ENCODE data around the gene KLHL17. TPM values are rescaled to one million over a fixed set of nuclear protein-coding genes. Genes with fewer than 3 reads are reported as not detected.
A peak's percentile ranks its signal among the peaks of the same experiment; 100 is the strongest.

Gene KLHL17
- total and polyA plus RNA-seq, 9 of the 15 experiments (the other 6 are each of a cell fraction or from before 2014, with no cell fraction given) = 0.14 to 84.8 (median 13.0) TPM

DNA sequence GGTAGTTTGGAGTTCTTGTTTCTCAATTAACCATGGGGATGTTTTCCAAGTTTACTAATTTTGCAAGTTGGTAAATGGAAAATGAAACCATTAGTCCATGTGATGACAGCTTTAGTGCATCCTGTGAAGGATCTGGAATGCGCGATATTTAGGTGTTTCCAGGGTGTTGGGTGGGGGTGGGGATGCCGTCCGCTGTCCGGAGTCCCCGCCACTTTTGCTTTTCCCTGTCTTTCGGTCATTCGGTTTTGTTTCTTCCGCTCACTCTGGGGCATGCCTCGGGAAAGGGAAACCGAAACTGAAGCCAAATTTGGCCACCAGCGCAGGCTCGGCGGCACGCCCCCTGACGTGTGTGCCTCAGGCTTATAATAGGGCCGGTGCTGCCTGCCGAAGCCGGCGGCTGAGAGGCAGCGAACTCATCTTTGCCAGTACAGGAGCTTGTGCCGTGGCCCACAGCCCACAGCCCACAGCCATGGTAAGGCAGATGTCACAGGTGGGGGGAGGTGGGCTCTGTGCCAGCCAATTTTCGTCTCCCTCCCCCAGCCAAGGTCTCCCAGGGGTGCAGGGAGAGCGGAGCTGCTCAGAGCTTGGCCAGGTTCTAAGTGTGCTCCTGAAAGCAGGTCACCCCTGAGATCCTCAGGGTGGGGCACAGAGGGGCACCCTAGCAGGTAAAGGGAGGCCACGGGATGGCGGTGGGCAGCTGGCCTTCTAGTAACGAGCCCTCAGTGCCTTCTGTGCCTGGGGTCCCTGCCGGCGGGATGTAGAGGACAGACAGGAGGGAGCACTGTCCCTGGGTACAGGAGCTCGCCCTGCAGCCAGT, 52.9 kb downstream of the KLHL17 start, which contains the start of gene ISG15 (continued):
- TF ChIP-seq, protein P1, sequence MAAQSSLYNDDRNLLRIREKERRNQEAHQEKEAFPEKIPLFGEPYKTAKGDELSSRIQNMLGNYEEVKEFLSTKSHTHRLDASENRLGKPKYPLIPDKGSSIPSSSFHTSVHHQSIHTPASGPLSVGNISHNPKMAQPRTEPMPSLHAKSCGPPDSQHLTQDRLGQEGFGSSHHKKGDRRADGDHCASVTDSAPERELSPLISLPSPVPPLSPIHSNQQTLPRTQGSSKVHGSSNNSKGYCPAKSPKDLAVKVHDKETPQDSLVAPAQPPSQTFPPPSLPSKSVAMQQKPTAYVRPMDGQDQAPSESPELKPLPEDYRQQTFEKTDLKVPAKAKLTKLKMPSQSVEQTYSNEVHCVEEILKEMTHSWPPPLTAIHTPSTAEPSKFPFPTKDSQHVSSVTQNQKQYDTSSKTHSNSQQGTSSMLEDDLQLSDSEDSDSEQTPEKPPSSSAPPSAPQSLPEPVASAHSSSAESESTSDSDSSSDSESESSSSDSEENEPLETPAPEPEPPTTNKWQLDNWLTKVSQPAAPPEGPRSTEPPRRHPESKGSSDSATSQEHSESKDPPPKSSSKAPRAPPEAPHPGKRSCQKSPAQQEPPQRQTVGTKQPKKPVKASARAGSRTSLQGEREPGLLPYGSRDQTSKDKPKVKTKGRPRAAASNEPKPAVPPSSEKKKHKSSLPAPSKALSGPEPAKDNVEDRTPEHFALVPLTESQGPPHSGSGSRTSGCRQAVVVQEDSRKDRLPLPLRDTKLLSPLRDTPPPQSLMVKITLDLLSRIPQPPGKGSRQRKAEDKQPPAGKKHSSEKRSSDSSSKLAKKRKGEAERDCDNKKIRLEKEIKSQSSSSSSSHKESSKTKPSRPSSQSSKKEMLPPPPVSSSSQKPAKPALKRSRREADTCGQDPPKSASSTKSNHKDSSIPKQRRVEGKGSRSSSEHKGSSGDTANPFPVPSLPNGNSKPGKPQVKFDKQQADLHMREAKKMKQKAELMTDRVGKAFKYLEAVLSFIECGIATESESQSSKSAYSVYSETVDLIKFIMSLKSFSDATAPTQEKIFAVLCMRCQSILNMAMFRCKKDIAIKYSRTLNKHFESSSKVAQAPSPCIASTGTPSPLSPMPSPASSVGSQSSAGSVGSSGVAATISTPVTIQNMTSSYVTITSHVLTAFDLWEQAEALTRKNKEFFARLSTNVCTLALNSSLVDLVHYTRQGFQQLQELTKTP (IDR thresholded peaks at IDR 0.05; ENCODE audit: low read depth in 1 of 2, partially characterized antibody in 2 of 2) = no peak
- TF ChIP-seq BCOR (IDR thresholded peaks at IDR 0.05) (no peak), XRCC4 (IDR thresholded peaks at IDR 0.05; ENCODE audit: extremely low read depth, insufficient read depth, insufficient read length) (no peak), HSF4 (CRISPR knock-in tag; IDR thresholded peaks at IDR 0.05; ENCODE audit: borderline replicate concordance) (no peak), STAT5A (IDR thresholded peaks at IDR 0.05; ENCODE audit: borderline replicate concordance, low read length) (peak; percentile 20; the same call in 1 of the 2 replicates), ZNF212 (CRISPR knock-in tag; IDR thresholded peaks at IDR 0.05) (no peak), ZFX (CRISPR knock-in tag; IDR thresholded peaks at IDR 0.05) (peak; percentile 73), ZNF444 (CRISPR knock-in tag; IDR thresholded peaks at IDR 0.05) (no peak)
- TF ChIP-seq, protein P2, sequence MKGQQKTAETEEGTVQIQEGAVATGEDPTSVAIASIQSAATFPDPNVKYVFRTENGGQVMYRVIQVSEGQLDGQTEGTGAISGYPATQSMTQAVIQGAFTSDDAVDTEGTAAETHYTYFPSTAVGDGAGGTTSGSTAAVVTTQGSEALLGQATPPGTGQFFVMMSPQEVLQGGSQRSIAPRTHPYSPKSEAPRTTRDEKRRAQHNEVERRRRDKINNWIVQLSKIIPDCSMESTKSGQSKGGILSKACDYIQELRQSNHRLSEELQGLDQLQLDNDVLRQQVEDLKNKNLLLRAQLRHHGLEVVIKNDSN (CRISPR knock-in tag; IDR thresholded peaks at IDR 0.05) = peak; percentile 60
- TF ChIP-seq, protein P3, sequence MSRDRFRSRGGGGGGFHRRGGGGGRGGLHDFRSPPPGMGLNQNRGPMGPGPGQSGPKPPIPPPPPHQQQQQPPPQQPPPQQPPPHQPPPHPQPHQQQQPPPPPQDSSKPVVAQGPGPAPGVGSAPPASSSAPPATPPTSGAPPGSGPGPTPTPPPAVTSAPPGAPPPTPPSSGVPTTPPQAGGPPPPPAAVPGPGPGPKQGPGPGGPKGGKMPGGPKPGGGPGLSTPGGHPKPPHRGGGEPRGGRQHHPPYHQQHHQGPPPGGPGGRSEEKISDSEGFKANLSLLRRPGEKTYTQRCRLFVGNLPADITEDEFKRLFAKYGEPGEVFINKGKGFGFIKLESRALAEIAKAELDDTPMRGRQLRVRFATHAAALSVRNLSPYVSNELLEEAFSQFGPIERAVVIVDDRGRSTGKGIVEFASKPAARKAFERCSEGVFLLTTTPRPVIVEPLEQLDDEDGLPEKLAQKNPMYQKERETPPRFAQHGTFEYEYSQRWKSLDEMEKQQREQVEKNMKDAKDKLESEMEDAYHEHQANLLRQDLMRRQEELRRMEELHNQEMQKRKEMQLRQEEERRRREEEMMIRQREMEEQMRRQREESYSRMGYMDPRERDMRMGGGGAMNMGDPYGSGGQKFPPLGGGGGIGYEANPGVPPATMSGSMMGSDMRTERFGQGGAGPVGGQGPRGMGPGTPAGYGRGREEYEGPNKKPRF (IDR thresholded peaks at IDR 0.05; ENCODE audit: low read depth, low read length) = no peak
- TF ChIP-seq, protein P4, sequence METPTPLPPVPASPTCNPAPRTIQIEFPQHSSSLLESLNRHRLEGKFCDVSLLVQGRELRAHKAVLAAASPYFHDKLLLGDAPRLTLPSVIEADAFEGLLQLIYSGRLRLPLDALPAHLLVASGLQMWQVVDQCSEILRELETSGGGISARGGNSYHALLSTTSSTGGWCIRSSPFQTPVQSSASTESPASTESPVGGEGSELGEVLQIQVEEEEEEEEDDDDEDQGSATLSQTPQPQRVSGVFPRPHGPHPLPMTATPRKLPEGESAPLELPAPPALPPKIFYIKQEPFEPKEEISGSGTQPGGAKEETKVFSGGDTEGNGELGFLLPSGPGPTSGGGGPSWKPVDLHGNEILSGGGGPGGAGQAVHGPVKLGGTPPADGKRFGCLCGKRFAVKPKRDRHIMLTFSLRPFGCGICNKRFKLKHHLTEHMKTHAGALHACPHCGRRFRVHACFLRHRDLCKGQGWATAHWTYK (CRISPR knock-in tag; IDR thresholded peaks at IDR 0.05) = no peak
- TF ChIP-seq, protein P5, sequence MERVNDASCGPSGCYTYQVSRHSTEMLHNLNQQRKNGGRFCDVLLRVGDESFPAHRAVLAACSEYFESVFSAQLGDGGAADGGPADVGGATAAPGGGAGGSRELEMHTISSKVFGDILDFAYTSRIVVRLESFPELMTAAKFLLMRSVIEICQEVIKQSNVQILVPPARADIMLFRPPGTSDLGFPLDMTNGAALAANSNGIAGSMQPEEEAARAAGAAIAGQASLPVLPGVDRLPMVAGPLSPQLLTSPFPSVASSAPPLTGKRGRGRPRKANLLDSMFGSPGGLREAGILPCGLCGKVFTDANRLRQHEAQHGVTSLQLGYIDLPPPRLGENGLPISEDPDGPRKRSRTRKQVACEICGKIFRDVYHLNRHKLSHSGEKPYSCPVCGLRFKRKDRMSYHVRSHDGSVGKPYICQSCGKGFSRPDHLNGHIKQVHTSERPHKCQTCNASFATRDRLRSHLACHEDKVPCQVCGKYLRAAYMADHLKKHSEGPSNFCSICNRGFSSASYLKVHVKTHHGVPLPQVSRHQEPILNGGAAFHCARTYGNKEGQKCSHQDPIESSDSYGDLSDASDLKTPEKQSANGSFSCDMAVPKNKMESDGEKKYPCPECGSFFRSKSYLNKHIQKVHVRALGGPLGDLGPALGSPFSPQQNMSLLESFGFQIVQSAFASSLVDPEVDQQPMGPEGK (CRISPR knock-in tag; IDR thresholded peaks at IDR 0.05; ENCODE audit: borderline replicate concordance) = no peak
- TF ChIP-seq, protein P6, sequence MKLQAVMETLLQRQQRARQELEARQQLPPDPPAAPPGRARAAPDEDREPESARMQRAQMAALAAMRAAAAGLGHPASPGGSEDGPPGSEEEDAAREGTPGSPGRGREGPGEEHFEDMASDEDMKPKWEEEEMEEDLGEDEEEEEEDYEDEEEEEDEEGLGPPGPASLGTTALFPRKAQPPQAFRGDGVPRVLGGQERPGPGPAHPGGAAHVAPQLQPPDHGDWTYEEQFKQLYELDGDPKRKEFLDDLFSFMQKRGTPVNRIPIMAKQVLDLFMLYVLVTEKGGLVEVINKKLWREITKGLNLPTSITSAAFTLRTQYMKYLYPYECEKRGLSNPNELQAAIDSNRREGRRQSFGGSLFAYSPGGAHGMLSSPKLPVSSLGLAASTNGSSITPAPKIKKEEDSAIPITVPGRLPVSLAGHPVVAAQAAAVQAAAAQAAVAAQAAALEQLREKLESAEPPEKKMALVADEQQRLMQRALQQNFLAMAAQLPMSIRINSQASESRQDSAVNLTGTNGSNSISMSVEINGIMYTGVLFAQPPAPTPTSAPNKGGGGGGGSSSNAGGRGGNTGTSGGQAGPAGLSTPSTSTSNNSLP (IDR thresholded peaks at IDR 0.05; ENCODE audit: borderline replicate concordance, low read depth, low read length) = no peak
